ENCODE data around the gene GREB1.

Gene GREB1

DNA sequence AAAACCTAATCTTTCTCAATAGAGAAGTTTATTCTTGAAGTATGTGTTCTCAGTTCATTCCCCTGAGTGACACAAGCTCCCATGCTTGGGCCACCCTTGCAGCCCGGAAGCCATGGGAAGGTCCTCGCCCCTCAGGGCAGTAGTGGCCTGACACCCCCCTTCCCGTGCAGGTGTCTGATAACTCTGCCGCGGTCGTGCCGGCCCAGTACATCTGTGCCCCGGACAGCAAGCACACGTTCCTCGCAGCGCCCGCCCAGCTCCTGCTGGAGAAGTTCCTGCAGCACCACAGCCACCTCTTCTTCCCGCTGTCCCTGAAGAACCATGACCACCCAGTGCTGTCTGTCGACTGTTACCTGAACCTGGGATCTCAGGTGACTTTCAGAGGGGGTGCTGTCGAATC, 103.7 kb downstream of the GREB1 start:
- no peaks in the 10 kb centered on the region for H3K4me1 ChIP-seq (ENCODE audit: control extremely low read depth in 1 of 4, control insufficient read depth in 4 of 4, insufficient read depth in 4 of 4, low read length in 3 of 4)
- WGBS (ENCODE audit: insufficient coverage), result 96% methylated on average over 15 of the region's 15 CpGs
- H3K9me3 ChIP-seq (ENCODE audit: control extremely low read depth in 1 of 5, control insufficient read depth in 4 of 5, insufficient read depth in 2 of 5, low read depth in 1 of 5, low read length in 4 of 5), result no peaks in the 10 kb centered on the region
- no peak for DNase-seq
- H3K27ac ChIP-seq (ENCODE audit: insufficient read depth in 1 of 2, low read depth in 1 of 2, low read length in 2 of 2, poor library complexity in 1 of 2, severe bottlenecking in 2 of 2), result no peak overlapping the region
- H3K4me3 ChIP-seq (ENCODE audit: control insufficient read depth in 1 of 7, extremely low read depth in 1 of 7, insufficient read depth in 4 of 7, low read depth in 2 of 7, low read length in 6 of 7), result no peak overlapping the region
- H3K27me3 ChIP-seq (replicated peaks in 2 of 5; ENCODE audit: control insufficient read depth in 4 of 5, insufficient read depth in 5 of 5, low read length in 4 of 5), result peaks cover 0 to 9% (median 0%) of the 10 kb centered on the region in 5 experiments
- ChIA-PET CTCF (interaction anchor here (0.8 kb wide), 1 partner anchor 13 kb away, joined by 3 read pairs; no protein-coding TSS in a partner anchor), POLR2A (no interaction called here)
- H3K36me3 ChIP-seq (ENCODE audit: control insufficient read depth in 4 of 4, insufficient read depth in 4 of 4, low read length in 3 of 4), result no peaks in the 10 kb centered on the region

DNA sequence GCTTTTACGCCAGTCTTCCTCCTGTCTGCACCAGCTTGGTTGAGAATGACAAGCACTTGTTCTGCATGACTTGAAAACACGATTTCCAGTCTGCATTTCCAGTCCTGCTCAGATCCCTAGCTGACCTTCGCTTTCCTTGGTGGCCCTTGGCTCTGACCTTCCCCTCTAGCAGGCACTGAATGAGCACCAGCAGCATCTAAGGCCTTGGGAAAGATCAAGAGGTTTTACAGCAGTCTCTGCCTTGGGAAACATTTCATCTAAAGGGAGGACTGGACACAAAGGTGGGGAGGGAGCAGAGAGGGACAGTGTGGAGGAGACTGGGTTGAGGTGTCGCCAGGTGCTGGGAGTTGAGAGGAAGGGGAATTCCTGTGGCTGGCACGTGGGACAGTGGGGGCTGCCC, 105.7 kb downstream of the GREB1 start:
- CTCF ChIA-PET, result no interaction called here
- H3K9me3 ChIP-seq (ENCODE audit: control extremely low read depth in 1 of 5, control insufficient read depth in 4 of 5, insufficient read depth in 2 of 5, low read depth in 1 of 5, low read length in 4 of 5), result no peaks in the 10 kb centered on the region
- no peak overlapping the region for H3K27ac ChIP-seq (ENCODE audit: insufficient read depth in 1 of 2, low read depth in 1 of 2, low read length in 2 of 2, poor library complexity in 1 of 2, severe bottlenecking in 2 of 2)
- no peak overlapping the region for H3K4me3 ChIP-seq (ENCODE audit: control insufficient read depth in 1 of 7, extremely low read depth in 1 of 7, insufficient read depth in 4 of 7, low read depth in 2 of 7, low read length in 6 of 7)
- POLR2A ChIA-PET, result interaction anchor here (0.6 kb wide), 1 partner anchor 1113 kb away, joined by 3 read pairs; no protein-coding TSS in a partner anchor
- H3K36me3 ChIP-seq (ENCODE audit: control insufficient read depth in 4 of 4, insufficient read depth in 4 of 4, low read length in 3 of 4), result no peaks in the 10 kb centered on the region
- no peak for DNase-seq
- WGBS (ENCODE audit: insufficient coverage), result 95% methylated on average over 4 of the region's 5 CpGs
- H3K4me1 ChIP-seq (ENCODE audit: control extremely low read depth in 1 of 4, control insufficient read depth in 4 of 4, insufficient read depth in 4 of 4, low read length in 3 of 4), result no peaks in the 10 kb centered on the region
- H3K27me3 ChIP-seq (replicated peaks in 2 of 5; ENCODE audit: control insufficient read depth in 4 of 5, insufficient read depth in 5 of 5, low read length in 4 of 5), result peaks cover 0 to 9% (median 0%) of the 10 kb centered on the region in 5 experiments

DNA sequence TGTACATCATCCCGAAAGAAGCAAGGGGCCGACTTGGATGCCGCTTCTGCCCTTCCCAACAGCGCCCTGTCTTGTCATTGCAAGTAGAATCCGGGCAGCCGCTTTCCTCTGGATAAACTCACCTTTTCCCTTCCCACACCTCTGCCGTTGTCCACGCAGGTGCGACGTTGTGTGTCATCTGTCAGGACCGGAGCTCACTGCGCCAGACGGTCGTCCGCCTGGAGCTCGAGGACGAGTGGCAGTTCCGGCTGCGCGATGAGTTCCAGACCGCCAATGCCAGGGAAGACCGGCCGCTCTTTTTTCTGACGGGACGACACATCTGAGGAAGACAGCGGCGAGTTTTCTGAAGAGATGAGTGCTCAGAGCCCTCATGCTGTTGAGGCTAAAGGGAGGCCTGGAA, 106.3 kb downstream of the GREB1 start:
- WGBS (ENCODE audit: insufficient coverage), result 95% methylated on average over 24 of the region's 27 CpGs
- CTCF ChIA-PET, result no interaction called here
- Histone ChIP-seq H3K36me3 (ENCODE audit: control insufficient read depth in 4 of 4, insufficient read depth in 4 of 4, low read length in 3 of 4) (no peaks in the 10 kb centered on the region), H3K27me3 (replicated peaks in 2 of 5; ENCODE audit: control insufficient read depth in 4 of 5, insufficient read depth in 5 of 5, low read length in 4 of 5) (peaks cover 0 to 9% (median 0%) of the 10 kb centered on the region in 5 experiments), H3K4me3 (ENCODE audit: control insufficient read depth in 1 of 7, extremely low read depth in 1 of 7, insufficient read depth in 4 of 7, low read depth in 2 of 7, low read length in 6 of 7) (no peak overlapping the region), H3K4me1 (ENCODE audit: control extremely low read depth in 1 of 4, control insufficient read depth in 4 of 4, insufficient read depth in 4 of 4, low read length in 3 of 4) (no peaks in the 10 kb centered on the region), H3K27ac (ENCODE audit: insufficient read depth in 1 of 2, low read depth in 1 of 2, low read length in 2 of 2, poor library complexity in 1 of 2, severe bottlenecking in 2 of 2) (no peak overlapping the region), H3K9me3 (ENCODE audit: control extremely low read depth in 1 of 5, control insufficient read depth in 4 of 5, insufficient read depth in 2 of 5, low read depth in 1 of 5, low read length in 4 of 5) (no peaks in the 10 kb centered on the region)
- DNase-seq, result no peak
- POLR2A ChIA-PET, result no interaction called here

DNA sequence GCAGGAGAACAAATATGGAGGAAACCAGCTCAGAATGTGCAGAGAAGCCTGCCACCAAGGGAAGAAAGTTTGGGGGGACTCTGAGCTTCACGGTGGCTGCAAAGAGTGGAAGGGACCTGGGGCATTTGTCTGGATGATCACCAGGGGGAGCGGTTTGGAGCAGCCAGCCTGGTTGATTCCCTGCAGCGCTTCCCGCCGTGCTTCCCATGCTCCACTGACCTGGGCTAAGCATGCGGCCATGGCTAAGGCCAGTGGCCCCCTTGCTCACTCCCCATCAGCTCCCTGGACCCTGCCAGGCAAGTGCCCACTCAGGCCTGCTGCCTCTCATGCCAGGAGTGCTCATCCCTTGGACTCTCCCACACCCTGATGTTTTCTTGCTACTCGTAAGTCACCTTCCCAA, 109.1 kb downstream of the GREB1 start:
- Histone ChIP-seq H3K27ac (ENCODE audit: insufficient read depth in 1 of 2, low read depth in 1 of 2, low read length in 2 of 2, poor library complexity in 1 of 2, severe bottlenecking in 2 of 2) (no peak overlapping the region), H3K9me3 (ENCODE audit: control extremely low read depth in 1 of 5, control insufficient read depth in 4 of 5, insufficient read depth in 2 of 5, low read depth in 1 of 5, low read length in 4 of 5) (no peaks in the 10 kb centered on the region), H3K36me3 (ENCODE audit: control insufficient read depth in 4 of 4, insufficient read depth in 4 of 4, low read length in 3 of 4) (no peaks in the 10 kb centered on the region), H3K27me3 (replicated peaks in 2 of 5; ENCODE audit: control insufficient read depth in 4 of 5, insufficient read depth in 5 of 5, low read length in 4 of 5) (peaks cover 0 to 8% (median 0%) of the 10 kb centered on the region in 5 experiments), H3K4me1 (ENCODE audit: control extremely low read depth in 1 of 4, control insufficient read depth in 4 of 4, insufficient read depth in 4 of 4, low read length in 3 of 4) (no peaks in the 10 kb centered on the region), H3K4me3 (ENCODE audit: control insufficient read depth in 1 of 7, extremely low read depth in 1 of 7, insufficient read depth in 4 of 7, low read depth in 2 of 7, low read length in 6 of 7) (no peak overlapping the region)
- DNase-seq, result no peak
- 91% methylated on average over 7 of the region's 7 CpGs for WGBS (ENCODE audit: insufficient coverage)
- ChIA-PET POLR2A (no interaction called here), CTCF (interaction anchor here (1.3 kb wide), 1 partner anchor 9 kb away, joined by 3 read pairs; no protein-coding TSS in a partner anchor)

DNA sequence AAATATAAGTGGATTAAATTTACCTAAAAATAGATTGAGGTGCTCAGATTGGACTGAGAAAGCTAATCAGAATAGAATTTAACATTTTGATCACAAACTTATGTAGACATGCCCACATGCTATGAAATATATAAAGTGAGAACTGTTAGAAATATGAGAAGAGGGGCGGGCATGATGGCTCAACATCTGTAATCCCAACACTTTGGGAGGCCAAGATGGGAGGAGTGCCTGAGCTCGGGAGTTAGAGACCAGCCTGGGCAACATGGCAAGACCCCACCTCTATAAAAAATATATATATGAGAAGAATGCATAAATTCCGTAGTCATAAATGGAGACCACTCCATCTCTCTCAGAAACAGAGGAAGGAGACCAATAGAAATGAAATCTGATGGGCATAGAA, 110.4 kb downstream of the GREB1 start:
- Histone ChIP-seq H3K9me3 (ENCODE audit: control extremely low read depth in 1 of 5, control insufficient read depth in 4 of 5, insufficient read depth in 2 of 5, low read depth in 1 of 5, low read length in 4 of 5) (no peaks in the 10 kb centered on the region), H3K36me3 (ENCODE audit: control insufficient read depth in 4 of 4, insufficient read depth in 4 of 4, low read length in 3 of 4) (no peaks in the 10 kb centered on the region), H3K4me3 (ENCODE audit: control insufficient read depth in 1 of 7, extremely low read depth in 1 of 7, insufficient read depth in 4 of 7, low read depth in 2 of 7, low read length in 6 of 7) (no peak overlapping the region), H3K27me3 (replicated peaks in 2 of 5; ENCODE audit: control insufficient read depth in 4 of 5, insufficient read depth in 5 of 5, low read length in 4 of 5) (peaks cover 0 to 8% (median 0%) of the 10 kb centered on the region in 5 experiments), H3K27ac (ENCODE audit: insufficient read depth in 1 of 2, low read depth in 1 of 2, low read length in 2 of 2, poor library complexity in 1 of 2, severe bottlenecking in 2 of 2) (no peak overlapping the region), H3K4me1 (ENCODE audit: control extremely low read depth in 1 of 4, control insufficient read depth in 4 of 4, insufficient read depth in 4 of 4, low read length in 3 of 4) (no peaks in the 10 kb centered on the region)
- ChIA-PET POLR2A (no interaction called here), CTCF (no interaction called here)
- no CpG with 5 or more reads among the region's 3 CpGs for WGBS (ENCODE audit: insufficient coverage)
- no peak for DNase-seq

DNA sequence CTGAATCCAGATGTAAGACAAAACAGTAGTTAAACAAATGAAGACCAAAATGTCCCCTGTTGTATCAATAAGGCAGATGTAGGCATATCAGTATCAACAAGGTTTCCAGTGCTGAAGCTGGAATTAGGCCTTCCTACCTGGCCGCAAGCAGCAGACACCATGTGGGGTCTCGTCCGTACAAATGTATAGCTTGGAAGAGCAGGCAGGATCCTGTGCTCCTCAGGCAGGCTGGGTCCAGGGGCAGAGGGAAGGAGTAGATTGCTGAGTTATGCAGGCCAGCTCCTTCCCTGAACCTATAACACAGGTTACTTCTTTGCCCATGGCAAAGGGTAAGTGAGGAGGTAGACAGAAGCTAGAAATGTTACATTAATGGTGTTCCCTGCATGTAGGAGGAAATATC, 112.7 kb downstream of the GREB1 start:
- Histone ChIP-seq H3K4me3 (ENCODE audit: control insufficient read depth in 1 of 7, extremely low read depth in 1 of 7, insufficient read depth in 4 of 7, low read depth in 2 of 7, low read length in 6 of 7) (no peak overlapping the region), H3K4me1 (ENCODE audit: control extremely low read depth in 1 of 4, control insufficient read depth in 4 of 4, insufficient read depth in 4 of 4, low read length in 3 of 4) (no peaks in the 10 kb centered on the region), H3K27me3 (replicated peaks in 2 of 5; ENCODE audit: control insufficient read depth in 4 of 5, insufficient read depth in 5 of 5, low read length in 4 of 5) (peaks cover 0 to 8% (median 2%) of the 10 kb centered on the region in 5 experiments), H3K27ac (ENCODE audit: insufficient read depth in 1 of 2, low read depth in 1 of 2, low read length in 2 of 2, poor library complexity in 1 of 2, severe bottlenecking in 2 of 2) (no peak overlapping the region), H3K9me3 (ENCODE audit: control extremely low read depth in 1 of 5, control insufficient read depth in 4 of 5, insufficient read depth in 2 of 5, low read depth in 1 of 5, low read length in 4 of 5) (no peaks in the 10 kb centered on the region), H3K36me3 (ENCODE audit: control insufficient read depth in 4 of 4, insufficient read depth in 4 of 4, low read length in 3 of 4) (no peaks in the 10 kb centered on the region)
- WGBS (ENCODE audit: insufficient coverage), result no CpG with 5 or more reads among the region's 3 CpGs
- POLR2A ChIA-PET, result no interaction called here
- CTCF ChIA-PET, result no interaction called here
- DNase-seq, result no peak

DNA sequence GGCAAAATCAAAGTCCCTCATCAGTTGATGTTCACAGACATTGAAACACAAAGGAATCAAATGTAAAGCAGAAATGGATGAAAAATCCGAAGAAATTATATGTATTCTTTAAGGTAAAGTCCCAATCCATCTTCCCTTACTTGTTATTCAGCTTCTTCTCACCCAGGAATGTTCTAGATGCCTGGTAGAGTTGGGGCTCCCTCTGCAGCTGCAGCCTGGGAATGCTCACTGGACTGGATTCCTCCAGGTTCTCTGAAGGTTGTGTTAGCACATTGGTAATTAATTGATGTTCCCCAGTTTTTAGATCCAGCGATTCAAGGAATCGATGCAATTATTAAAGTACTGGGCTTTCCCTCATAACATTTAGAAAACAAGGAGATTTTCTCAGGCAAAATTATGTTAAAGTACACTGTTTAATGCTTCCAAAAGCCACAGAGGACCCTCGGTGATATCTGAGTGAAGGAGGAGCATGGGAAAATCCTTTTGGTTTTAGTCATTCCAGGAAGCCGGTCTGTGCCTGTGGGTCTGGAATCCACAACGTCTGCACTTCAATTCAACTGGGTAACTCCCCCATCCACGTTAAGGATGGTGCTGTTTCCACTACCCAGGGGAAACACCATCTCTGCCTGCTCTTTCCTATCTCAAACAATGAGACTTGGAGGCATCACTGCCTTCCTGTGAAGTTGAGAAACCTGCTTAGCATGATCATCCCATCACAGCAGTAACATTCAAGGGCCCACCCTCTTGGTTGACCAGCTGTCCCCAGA, 114.2 kb downstream of the GREB1 start:
- H3K27me3 ChIP-seq (replicated peaks in 2 of 5; ENCODE audit: control insufficient read depth in 4 of 5, insufficient read depth in 5 of 5, low read length in 4 of 5), result peaks cover 0 to 8% (median 2%) of the 10 kb centered on the region in 5 experiments
- H3K36me3 ChIP-seq (ENCODE audit: control insufficient read depth in 4 of 4, insufficient read depth in 4 of 4, low read length in 3 of 4), result no peaks in the 10 kb centered on the region
- no peak overlapping the region for H3K27ac ChIP-seq (ENCODE audit: insufficient read depth in 1 of 2, low read depth in 1 of 2, low read length in 2 of 2, poor library complexity in 1 of 2, severe bottlenecking in 2 of 2)
- ChIA-PET POLR2A (no interaction called here), CTCF (no interaction called here)
- 90% methylated on average over 5 of the region's 7 CpGs for WGBS (ENCODE audit: insufficient coverage)
- no peaks in the 10 kb centered on the region for H3K9me3 ChIP-seq (ENCODE audit: control extremely low read depth in 1 of 5, control insufficient read depth in 4 of 5, insufficient read depth in 2 of 5, low read depth in 1 of 5, low read length in 4 of 5)
- H3K4me1 ChIP-seq (ENCODE audit: control extremely low read depth in 1 of 4, control insufficient read depth in 4 of 4, insufficient read depth in 4 of 4, low read length in 3 of 4), result no peaks in the 10 kb centered on the region
- DNase-seq, result no peak
- H3K4me3 ChIP-seq (ENCODE audit: control insufficient read depth in 1 of 7, extremely low read depth in 1 of 7, insufficient read depth in 4 of 7, low read depth in 2 of 7, low read length in 6 of 7), result no peak overlapping the region
